Adrenal gland (tissue), 5 donors: ENCODE data around the gene FUT8.

Experiments used
- CTCF ChIP-seq, 6 experiments: fragments of 450-650 bp in 4 of 6; fragments of 200-600 bp in 2 of 6; sonication (generic) in 1 of 6; IDR thresholded peaks; 1 replicate in 5 of 6; 2 replicates in 1 of 6; pipeline versions ENCODE4 v1.5.1 to v1.8.0; 2016 to 2021; ENCODE audit warnings: antibody characterized with exemption in 6 of 6, mild to moderate bottlenecking in 2 of 6, moderate library complexity in 1 of 6
- POLR2A ChIP-seq, 2 donors: fragments of 450-650 bp; IDR thresholded peaks; one replicate each; pipeline ENCODE4 v1.6.1; 2017; ENCODE audit warnings: antibody characterized with exemption in 2 of 2, mild to moderate bottlenecking in 2 of 2, moderate library complexity in 1 of 2
- donor health status: DM: no; HTN: no; CAD: no.

- TF ChIP-seq CTCF (IDR thresholded peaks at IDR 0.05) = no peak
- no peak for TF ChIP-seq POLR2A (IDR thresholded peaks at IDR 0.05)
These were observed 97.3 kb downstream of the FUT8 start for GRCh38 chr14:65509842-65510241.
